PC-9 (cell line): ENCODE results near the gene KLRG1. TPM values are rescaled to one million over a fixed set of nuclear protein-coding genes. Genes with fewer than 3 reads are reported as not detected.

ENCODE experiments used
- BruUV-seq: library from RNA; stranded (reverse); fragments of 400-500 nt; replicated peaks from 2 replicates; lab custom pipeline; 2021; lab: Mats Ljungman, UMichigan
- CTCF ChIA-PET: fragments of 300-600 bp; sonication (Branson Sonifier 250); formaldehyde crosslinking; loops from one replicate; lab custom pipeline; 2022; ENCODE audit warnings: antibody characterized with exemption; lab: Charles Lee
- POLR2A ChIA-PET: fragments of 300-600 bp; sonication (Branson Sonifier 250); formaldehyde crosslinking; loops from one replicate; lab custom pipeline; 2022; ENCODE audit warnings: antibody characterized with exemption; ENCODE audit not compliant: unreplicated experiment; lab: Charles Lee
- DNase-seq, 2 experiments: peaks; one replicate each; pipeline versions ENCODE4 v3.0.0 to v3.0.0-alpha.2; 2015 to 2022; ENCODE audit warnings: mixed read lengths in 1 of 2
- H2AFZ ChIP-seq: fragments of 200-600 bp; sonication (generic); 2 replicates; pipeline ENCODE4 v1.8.1; 2017; ENCODE audit warnings: antibody characterized with exemption
- H3F3A ChIP-seq: fragments of 200-600 bp; sonication (generic); 2 replicates; pipeline ENCODE4 v1.8.1; 2017; ENCODE audit warnings: antibody characterized with exemption, mild to moderate bottlenecking, low read depth; ENCODE audit not compliant: insufficient read depth
- H3K27ac ChIP-seq: fragments of 200-600 bp; sonication (generic); 2 replicates; pipeline ENCODE4 v1.6.1; 2016; ENCODE audit warnings: mixed run types
- H3K27me3 ChIP-seq: fragments of 200-600 bp; sonication (generic); 2 replicates; pipeline ENCODE4 v1.6.1; 2016; ENCODE audit warnings: low read depth, mixed run types; ENCODE audit not compliant: insufficient read depth
- H3K36me3 ChIP-seq: fragments of 200-600 bp; sonication (generic); 2 replicates; pipeline ENCODE4 v1.6.1; 2016; ENCODE audit warnings: low read depth, mixed run types
- H3K4me1 ChIP-seq: fragments of 200-600 bp; sonication (generic); replicated peaks from 2 replicates; pipeline ENCODE4 v1.6.1; 2016; ENCODE audit warnings: mixed run types; ENCODE audit not compliant: insufficient read depth
- H3K4me2 ChIP-seq: fragments of 200-600 bp; sonication (generic); 2 replicates; pipeline ENCODE4 v1.6.1; 2017; ENCODE audit warnings: mixed run types
- H3K4me3 ChIP-seq: fragments of 200-600 bp; sonication (generic); 2 replicates; pipeline ENCODE4 v1.6.1; 2016; ENCODE audit warnings: mixed run types
- H3K79me2 ChIP-seq: fragments of 200-600 bp; sonication (generic); 2 replicates; pipeline ENCODE4 v1.6.1; 2017; ENCODE audit warnings: low read depth, mixed run types
- H3K9me2 ChIP-seq: fragments of 200-600 bp; sonication (generic); 2 replicates; pipeline ENCODE4 v1.8.1; 2017; ENCODE audit warnings: mild to moderate bottlenecking; ENCODE audit not compliant: insufficient read depth
- H3K9me3 ChIP-seq: fragments of 200-600 bp; sonication (generic); 2 replicates; pipeline ENCODE4 v1.8.1; 2016; ENCODE audit warnings: low read depth; ENCODE audit not compliant: insufficient read depth
- H4K20me1 ChIP-seq: fragments of 200-600 bp; sonication (generic); 2 replicates; pipeline ENCODE4 v1.8.1; 2017; ENCODE audit not compliant: insufficient read depth
- EZH2 ChIP-seq: fragments of 200-600 bp; sonication (generic); IDR thresholded peaks from 2 replicates; pipeline ENCODE4 v1.8.0; 2017; ENCODE audit warnings: antibody characterized with exemption, low read depth
- intact Hi-C: fragments of 100-400 bp; cut with micrococcal nuclease; formaldehyde crosslinking; loops from one replicate; pipeline ENCODE4 v1.10.0; 2022; ENCODE audit not compliant: unreplicated experiment
- total RNA-seq: library from RNA; stranded (reverse); gene quantifications from 2 replicates; pipeline ENCODE4 v1.2.3, GENCODE V29; 2021
- TF ChIP-seq, protein P1 (sequence below): fragments of 200-600 bp; sonication (generic); conservative IDR thresholded peaks from 2 replicates; pipeline ENCODE4 v1.6.1; 2017; ENCODE audit warnings: mixed run types, antibody characterized with exemption, mild to moderate bottlenecking, moderate library complexity

The KLRG1 gene
- total RNA-seq, 1 experiment from 2014 or later, result 0.90 TPM

DNA sequence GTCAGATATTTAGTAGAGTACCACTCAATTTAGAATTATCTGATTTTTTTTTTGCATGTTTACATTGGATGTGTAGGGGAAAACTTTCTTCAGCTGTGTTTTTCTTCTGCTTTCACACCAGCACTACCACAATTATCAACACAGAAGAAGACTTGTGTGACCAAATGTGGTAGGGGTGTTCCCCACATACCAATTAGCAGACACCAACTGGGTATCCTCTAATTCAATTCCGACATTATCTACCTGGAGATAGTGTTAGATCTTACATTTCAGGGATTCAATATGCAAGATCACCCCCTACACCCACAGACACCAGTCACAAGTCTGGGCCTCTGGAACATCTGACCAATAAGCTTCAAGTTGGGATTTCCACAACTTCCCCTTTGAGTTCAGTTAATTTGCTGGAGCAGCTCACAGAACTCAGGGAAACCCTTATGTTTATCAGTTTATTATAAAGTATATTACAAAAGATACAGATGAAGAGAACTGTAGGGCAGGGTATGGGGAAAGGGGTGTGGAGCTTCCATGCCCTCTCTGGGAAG, 4.1 kb upstream of the KLRG1 start:
- TF ChIP-seq, protein P1, sequence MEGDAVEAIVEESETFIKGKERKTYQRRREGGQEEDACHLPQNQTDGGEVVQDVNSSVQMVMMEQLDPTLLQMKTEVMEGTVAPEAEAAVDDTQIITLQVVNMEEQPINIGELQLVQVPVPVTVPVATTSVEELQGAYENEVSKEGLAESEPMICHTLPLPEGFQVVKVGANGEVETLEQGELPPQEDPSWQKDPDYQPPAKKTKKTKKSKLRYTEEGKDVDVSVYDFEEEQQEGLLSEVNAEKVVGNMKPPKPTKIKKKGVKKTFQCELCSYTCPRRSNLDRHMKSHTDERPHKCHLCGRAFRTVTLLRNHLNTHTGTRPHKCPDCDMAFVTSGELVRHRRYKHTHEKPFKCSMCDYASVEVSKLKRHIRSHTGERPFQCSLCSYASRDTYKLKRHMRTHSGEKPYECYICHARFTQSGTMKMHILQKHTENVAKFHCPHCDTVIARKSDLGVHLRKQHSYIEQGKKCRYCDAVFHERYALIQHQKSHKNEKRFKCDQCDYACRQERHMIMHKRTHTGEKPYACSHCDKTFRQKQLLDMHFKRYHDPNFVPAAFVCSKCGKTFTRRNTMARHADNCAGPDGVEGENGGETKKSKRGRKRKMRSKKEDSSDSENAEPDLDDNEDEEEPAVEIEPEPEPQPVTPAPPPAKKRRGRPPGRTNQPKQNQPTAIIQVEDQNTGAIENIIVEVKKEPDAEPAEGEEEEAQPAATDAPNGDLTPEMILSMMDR, result no peak
- no peak for TF ChIP-seq EZH2
- intact Hi-C loops, result no loop called here
- Histone ChIP-seq H3K36me3 (no peaks in the 10 kb centered on the region), H3K79me2 (no peaks in the 10 kb centered on the region), H3K27me3 (no peaks in the 10 kb centered on the region), H3K9me2 (no peaks in the 10 kb centered on the region), H3K4me1 (no peaks in the 10 kb centered on the region), H3K4me3 (no peak overlapping the region), H3F3A (no peaks in the 10 kb centered on the region), H3K27ac (no peak overlapping the region), H3K9me3 (no peaks in the 10 kb centered on the region; the same call in 1 of the 2 replicates), H3K4me2 (no peak overlapping the region), H4K20me1 (no peaks in the 10 kb centered on the region), H2AFZ (no peak overlapping the region)
- DNase-seq, result no peak
- POLR2A ChIA-PET, result no interaction called here
- no TSS peak for BruUV-seq
- CTCF ChIA-PET, result interaction anchor here (0.5 kb wide), 1 partner anchor 1244 kb away, joined by 12 read pairs; no protein-coding TSS in a partner anchor

DNA sequence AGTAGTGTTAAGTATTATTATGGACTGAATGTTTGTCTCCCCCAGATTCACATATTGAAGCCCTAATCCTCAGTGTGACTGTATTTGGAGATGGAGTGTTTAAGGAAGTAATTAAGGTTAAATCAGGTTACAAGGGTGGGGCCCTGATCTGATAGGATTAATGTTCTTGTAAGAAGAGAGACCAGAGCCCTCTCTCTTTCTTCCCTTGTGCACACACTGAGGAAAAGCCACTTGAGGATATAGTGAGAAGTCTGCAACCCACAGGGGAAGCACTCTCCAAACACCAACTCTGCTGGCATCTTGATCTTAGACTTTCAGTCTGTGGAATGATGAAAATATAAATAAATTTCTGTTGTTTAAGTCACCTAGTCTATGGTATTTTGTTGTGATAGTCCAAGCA, 2.2 kb upstream of the KLRG1 start:
- 0 out of 2 replicates have a peak, but pooled peaks cover 3% of the 10 kb centered on the region for H3K4me1 ChIP-seq
- H3F3A ChIP-seq, result no peaks in the 10 kb centered on the region
- no peaks in the 10 kb centered on the region for H3K36me3 ChIP-seq
- no peak overlapping the region for H3K4me2 ChIP-seq
- no peak overlapping the region for H2AFZ ChIP-seq
- H3K4me3 ChIP-seq, result no peak overlapping the region
- DNase-seq, result no peak
- no peak for TF ChIP-seq EZH2
- TF ChIP-seq, protein P1, result no peak
- intact Hi-C loops, result no loop called here
- no peaks in the 10 kb centered on the region for H3K9me2 ChIP-seq
- no peak overlapping the region for H3K27ac ChIP-seq
- no peaks in the 10 kb centered on the region for H3K79me2 ChIP-seq
- H4K20me1 ChIP-seq, result no peaks in the 10 kb centered on the region
- BruUV-seq, result no TSS peak
- H3K9me3 ChIP-seq, result no peaks in the 10 kb centered on the region; the same call in 1 of the 2 replicates
- POLR2A ChIA-PET, result no interaction called here
- no peaks in the 10 kb centered on the region for H3K27me3 ChIP-seq
- CTCF ChIA-PET, result no interaction called here

DNA sequence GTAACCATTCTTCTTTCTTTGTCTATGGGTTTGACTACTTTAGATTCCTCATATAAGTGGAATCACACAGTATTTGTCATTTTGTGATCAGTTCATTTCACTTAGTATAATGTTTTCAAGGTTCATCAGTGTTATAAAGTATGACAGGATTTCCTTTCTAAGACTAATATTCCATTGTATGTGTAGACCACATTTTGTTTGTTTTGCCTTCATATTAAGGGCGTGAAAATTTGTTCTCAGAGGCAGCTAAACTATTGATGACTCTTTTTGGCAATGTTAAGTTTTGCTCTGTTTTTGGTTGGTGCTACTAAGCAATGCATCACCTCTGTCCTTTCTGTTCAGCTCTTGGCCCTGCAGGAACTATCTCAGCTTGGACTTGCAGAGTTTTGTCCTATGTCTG, 1.7 kb upstream of the KLRG1 start:
- no peaks in the 10 kb centered on the region for H3K36me3 ChIP-seq
- TF ChIP-seq, protein P1, result no peak
- TF ChIP-seq EZH2, result no peak
- H3K9me2 ChIP-seq, result no peaks in the 10 kb centered on the region
- H3K4me3 ChIP-seq, result no peak overlapping the region
- no peaks in the 10 kb centered on the region for H3F3A ChIP-seq
- H2AFZ ChIP-seq, result no peak overlapping the region
- ChIA-PET CTCF (no interaction called here), POLR2A (no interaction called here)
- H4K20me1 ChIP-seq, result no peaks in the 10 kb centered on the region
- no peaks in the 10 kb centered on the region for H3K79me2 ChIP-seq
- H3K4me1 ChIP-seq, result 0 out of 2 replicates have a peak, but pooled peaks cover 3% of the 10 kb centered on the region
- no TSS peak for BruUV-seq
- no peak overlapping the region for H3K4me2 ChIP-seq
- intact Hi-C loops, result no loop called here
- no peaks in the 10 kb centered on the region; the same call in 1 of the 2 replicates for H3K9me3 ChIP-seq
- H3K27ac ChIP-seq, result no peak overlapping the region
- H3K27me3 ChIP-seq, result no peaks in the 10 kb centered on the region
- no peak for DNase-seq
